Adipocyte (in vitro differentiated cells): Measurements from ENCODE around the gene ASB2.

Experiments
- DNase-seq: peaks from one replicate; pipeline ENCODE4 v3.0.0-alpha.2; 2015; ENCODE audit warnings: low read depth
- H3K27me3 ChIP-seq: replicated peaks from 2 replicates; pipeline ENCODE4 v1.7.0; 2013; ENCODE audit warnings: mild to moderate bottlenecking, low read length, moderate library complexity; ENCODE audit not compliant: control insufficient read depth, insufficient read depth
- H3K36me3 ChIP-seq: 2 replicates; pipeline ENCODE4 v1.7.0; 2013; ENCODE audit warnings: low read length, mild to moderate bottlenecking, moderate library complexity; ENCODE audit not compliant: control insufficient read depth, insufficient read depth, severe bottlenecking
- H3K4me1 ChIP-seq: 2 replicates; pipeline ENCODE4 v1.7.0; 2013; ENCODE audit warnings: mild to moderate bottlenecking, low read length, moderate library complexity; ENCODE audit not compliant: control insufficient read depth, insufficient read depth
- H3K4me3 ChIP-seq: 2 replicates; pipeline ENCODE4 v1.7.0; 2013; ENCODE audit warnings: mild to moderate bottlenecking, low read length, moderate library complexity
- H3K9ac ChIP-seq: 2 replicates; pipeline ENCODE4 v1.7.0; 2013; ENCODE audit warnings: mild to moderate bottlenecking, low read length, moderate library complexity
- H3K9me3 ChIP-seq: 2 replicates; pipeline ENCODE4 v1.7.0; 2013; ENCODE audit warnings: mild to moderate bottlenecking, low read length, moderate library complexity; ENCODE audit not compliant: control insufficient read depth

The ASB2 gene

GRCh38 chr14:93951635-93952540 is 24.5 kb downstream of the ASB2 start:
- no peaks in the 10 kb centered on the region for H3K36me3 ChIP-seq
- peaks cover 5% of the 10 kb centered on the region for H3K4me1 ChIP-seq
- H3K4me3 ChIP-seq, result no peak overlapping the region
- peaks cover 9% of the 10 kb centered on the region for H3K27me3 ChIP-seq
- no peak for DNase-seq
- no peaks in the 10 kb centered on the region for H3K9me3 ChIP-seq
- no peak overlapping the region for H3K9ac ChIP-seq

- H3K9ac ChIP-seq, result no peak overlapping the region
- peaks cover 9% of the 10 kb centered on the region for H3K4me1 ChIP-seq
- H3K27me3 ChIP-seq, result peaks cover 6% of the 10 kb centered on the region
- no peaks in the 10 kb centered on the region for H3K9me3 ChIP-seq
- no peak overlapping the region for H3K4me3 ChIP-seq
- DNase-seq, result no peak
- no peaks in the 10 kb centered on the region for H3K36me3 ChIP-seq
These were observed 25.3 kb downstream of the ASB2 start for GRCh38 chr14:93950948-93951634.

- DNase-seq, result no peak
- Histone ChIP-seq H3K36me3 (no peaks in the 10 kb centered on the region), H3K27me3 (peaks cover 6% of the 10 kb centered on the region), H3K9ac (no peak overlapping the region), H3K9me3 (no peaks in the 10 kb centered on the region), H3K4me1 (peaks cover 17% of the 10 kb centered on the region), H3K4me3 (no peak overlapping the region)
These were observed 26.8 kb downstream of the ASB2 start for GRCh38 chr14:93949511-93950075.

GRCh38 chr14:93947282-93947681 is 29.1 kb downstream of the ASB2 start:
- H3K4me3 ChIP-seq, result no peak overlapping the region
- no peaks in the 10 kb centered on the region for H3K9me3 ChIP-seq
- no peak overlapping the region for H3K9ac ChIP-seq
- peaks cover 6% of the 10 kb centered on the region for H3K27me3 ChIP-seq
- H3K4me1 ChIP-seq, result peaks cover 17% of the 10 kb centered on the region
- no peak for DNase-seq
- H3K36me3 ChIP-seq, result no peaks in the 10 kb centered on the region

GRCh38 chr14:93946541-93947090 is 29.8 kb downstream of the ASB2 start:
- no peak overlapping the region for H3K4me3 ChIP-seq
- H3K9me3 ChIP-seq, result no peaks in the 10 kb centered on the region
- peaks cover 15% of the 10 kb centered on the region for H3K4me1 ChIP-seq
- peaks cover 6% of the 10 kb centered on the region for H3K27me3 ChIP-seq
- H3K9ac ChIP-seq, result no peak overlapping the region
- no peaks in the 10 kb centered on the region for H3K36me3 ChIP-seq
- no peak for DNase-seq

- no peak overlapping the region for H3K4me3 ChIP-seq
- H3K36me3 ChIP-seq, result no peaks in the 10 kb centered on the region
- DNase-seq, result no peak
- H3K4me1 ChIP-seq, result peaks cover 12% of the 10 kb centered on the region
- no peaks in the 10 kb centered on the region for H3K9me3 ChIP-seq
- H3K9ac ChIP-seq, result no peak overlapping the region
- peaks cover 6% of the 10 kb centered on the region for H3K27me3 ChIP-seq
These were observed 30.3 kb downstream of the ASB2 start for GRCh38 chr14:93946104-93946503.

- H3K36me3 ChIP-seq, result no peaks in the 10 kb centered on the region
- H3K4me3 ChIP-seq, result no peak overlapping the region
- peaks cover 8% of the 10 kb centered on the region for H3K27me3 ChIP-seq
- H3K9me3 ChIP-seq, result no peaks in the 10 kb centered on the region
- peaks cover 12% of the 10 kb centered on the region for H3K4me1 ChIP-seq
- H3K9ac ChIP-seq, result no peak overlapping the region
- DNase-seq, result no peak
These were observed 31.3 kb downstream of the ASB2 start for GRCh38 chr14:93945070-93945399.

- Histone ChIP-seq H3K4me1 (peaks cover 12% of the 10 kb centered on the region), H3K9ac (no peak overlapping the region), H3K9me3 (no peaks in the 10 kb centered on the region), H3K4me3 (no peak overlapping the region), H3K36me3 (no peaks in the 10 kb centered on the region), H3K27me3 (peaks cover 11% of the 10 kb centered on the region)
- no peak for DNase-seq
These were observed 31.9 kb downstream of the ASB2 start for GRCh38 chr14:93944348-93945069.

GRCh38 chr14:93943930-93944329 is 32.4 kb downstream of the ASB2 start:
- no peak for DNase-seq
- Histone ChIP-seq H3K27me3 (peaks cover 16% of the 10 kb centered on the region), H3K9me3 (no peaks in the 10 kb centered on the region), H3K4me1 (peaks cover 12% of the 10 kb centered on the region), H3K36me3 (no peaks in the 10 kb centered on the region), H3K9ac (no peak overlapping the region), H3K4me3 (no peak overlapping the region)

GRCh38 chr14:93943052-93943451 is 33.3 kb downstream of the ASB2 start:
- H3K9me3 ChIP-seq, result no peaks in the 10 kb centered on the region
- DNase-seq, result no peak
- no peaks in the 10 kb centered on the region for H3K36me3 ChIP-seq
- H3K4me3 ChIP-seq, result no peak overlapping the region
- H3K4me1 ChIP-seq, result peaks cover 12% of the 10 kb centered on the region
- peaks cover 24% of the 10 kb centered on the region for H3K27me3 ChIP-seq
- no peak overlapping the region for H3K9ac ChIP-seq
